GM19468 (cell line): ENCODE measurements around the gene MLLT11.

Source experiments
- ATAC-seq: cut with Tn5 transposase; IDR thresholded peaks from one replicate; pipeline ENCODE4 v1.9.1; 2021; ENCODE audit warnings: mild to moderate bottlenecking, moderate library complexity, moderate number of reproducible peaks; ENCODE audit not compliant: unreplicated experiment; ENCODE audit errors: extremely low read depth

The MLLT11 gene, protein sequence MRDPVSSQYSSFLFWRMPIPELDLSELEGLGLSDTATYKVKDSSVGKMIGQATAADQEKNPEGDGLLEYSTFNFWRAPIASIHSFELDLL

DNA sequence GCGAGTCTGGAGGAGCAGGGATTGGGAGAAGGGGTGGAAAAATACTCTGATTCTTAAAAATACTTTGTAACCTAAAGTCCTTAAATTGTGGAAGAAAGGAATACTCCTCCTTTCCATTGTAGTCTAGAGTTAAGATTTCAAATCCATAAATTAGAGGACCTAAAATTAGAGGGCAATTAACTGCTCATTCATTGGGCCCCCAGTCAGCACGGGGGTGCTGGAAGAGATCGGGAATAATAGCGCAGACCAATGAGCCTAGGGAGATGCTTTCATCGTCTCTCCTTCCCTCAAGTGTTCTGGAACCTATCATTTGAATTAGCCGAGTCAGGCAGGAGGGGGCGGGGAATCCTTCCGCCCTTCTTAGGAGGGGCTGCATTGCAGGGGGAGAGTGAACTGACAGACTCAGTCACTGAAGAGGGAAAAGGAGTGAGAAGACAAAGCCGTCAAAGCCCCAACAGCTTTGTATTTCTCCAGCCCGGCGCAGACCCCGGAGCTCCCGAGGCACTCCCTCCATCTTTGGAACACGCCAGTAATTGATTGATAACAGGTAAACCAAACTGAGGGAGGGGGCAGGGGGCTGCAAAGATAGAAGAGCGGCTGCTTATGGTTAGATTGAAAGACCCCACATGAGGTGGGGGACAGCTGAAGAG, at the start of gene MLLT11:
MLLT11 (plus strand) TSS at position 391 of the 650 bp plus-strand sequence. CDS start 6,828 bp downstream, outside the sequence.
- ATAC-seq: no peak

DNA sequence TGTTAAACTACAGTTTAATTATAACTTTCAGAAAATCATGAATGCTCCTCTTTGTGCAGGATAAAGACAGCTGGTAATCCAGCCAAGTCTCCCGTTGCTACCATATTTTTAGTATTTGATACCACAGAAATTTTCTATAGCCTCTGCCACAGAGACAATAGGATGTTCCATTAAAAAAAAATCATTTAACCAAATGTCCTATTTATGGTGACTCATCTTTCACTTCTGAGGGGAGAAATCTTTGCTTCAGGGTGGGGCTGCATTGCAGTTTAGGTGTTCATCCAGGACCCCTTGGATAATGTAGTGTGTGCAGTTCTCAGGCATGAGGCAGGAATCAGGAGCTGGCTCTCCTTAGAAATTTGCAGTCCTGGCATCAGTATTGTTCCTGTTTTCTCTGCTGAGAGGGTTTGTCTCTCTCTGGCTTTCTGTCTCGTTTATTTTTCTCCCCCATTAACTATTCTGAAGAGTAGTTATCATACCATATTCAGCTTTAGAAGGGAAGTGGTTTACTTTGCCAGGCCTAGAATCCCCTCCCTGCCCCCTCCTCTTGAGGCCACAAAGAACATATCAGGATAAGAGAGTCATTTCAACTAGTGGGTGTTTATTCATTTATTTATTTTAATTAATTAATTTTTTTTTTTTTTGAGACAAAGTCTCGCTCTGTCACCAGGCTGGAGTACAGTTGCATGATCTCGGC, 48.9 kb upstream of the MLLT11 start:
- ATAC-seq: no peak

DNA sequence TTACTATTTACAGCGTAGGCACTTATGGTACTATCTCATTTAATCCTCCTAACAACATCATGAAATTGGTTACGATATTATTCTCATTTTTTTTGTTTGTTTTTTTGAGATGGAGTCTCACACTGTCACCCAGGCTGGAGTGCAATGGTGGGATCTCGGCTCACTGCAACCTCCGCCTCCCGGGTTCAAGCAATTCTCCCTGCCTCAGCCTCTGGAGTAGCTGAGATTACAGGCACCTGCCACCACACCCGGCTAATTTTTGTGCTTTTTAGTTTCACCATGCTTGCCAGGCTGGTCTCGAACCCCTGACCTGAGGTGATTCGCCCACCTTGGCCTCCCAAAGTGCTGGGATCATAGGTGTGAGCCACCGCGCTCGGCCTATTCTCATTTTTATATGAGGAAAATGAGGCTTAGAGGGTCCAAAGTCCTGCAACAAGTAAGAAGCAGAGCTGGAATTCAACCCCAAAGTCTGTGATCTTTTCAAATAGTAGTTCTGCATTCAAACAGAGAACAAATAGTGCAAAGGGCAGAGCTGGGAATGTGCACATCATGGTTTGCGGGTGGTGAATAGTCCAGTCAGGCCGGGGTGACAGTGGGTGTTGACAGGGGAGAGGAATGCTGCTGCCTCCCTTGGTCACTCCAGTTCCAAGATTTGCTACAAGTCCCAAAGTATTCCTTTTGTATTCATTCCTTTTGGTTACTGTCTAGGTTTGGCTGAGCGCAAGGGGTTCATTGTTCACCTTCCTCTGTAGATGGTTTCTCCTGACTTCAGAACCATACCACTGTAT, 47.3 kb upstream of the MLLT11 start:
- no peak for ATAC-seq

DNA sequence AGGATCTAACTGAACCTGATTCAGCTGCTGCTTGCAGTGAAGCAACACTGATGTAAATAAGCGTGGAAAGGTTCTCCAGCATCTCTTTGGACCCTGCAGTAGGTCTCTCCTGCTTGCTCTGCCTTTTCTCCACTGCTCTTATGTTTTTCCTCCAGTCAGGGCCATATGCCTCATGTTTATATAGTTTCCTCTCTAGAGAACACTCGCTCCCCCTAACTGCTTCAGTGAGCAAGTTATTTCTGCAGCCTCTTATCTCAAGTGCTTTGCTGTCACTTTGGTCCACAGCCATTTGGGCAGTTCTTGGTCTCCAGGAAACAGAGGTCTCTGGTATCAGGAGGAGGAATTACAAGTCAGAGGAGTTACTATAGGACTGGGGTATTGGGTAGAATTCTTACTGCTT, 46.7 kb upstream of the MLLT11 start:
- ATAC-seq: no peak

DNA sequence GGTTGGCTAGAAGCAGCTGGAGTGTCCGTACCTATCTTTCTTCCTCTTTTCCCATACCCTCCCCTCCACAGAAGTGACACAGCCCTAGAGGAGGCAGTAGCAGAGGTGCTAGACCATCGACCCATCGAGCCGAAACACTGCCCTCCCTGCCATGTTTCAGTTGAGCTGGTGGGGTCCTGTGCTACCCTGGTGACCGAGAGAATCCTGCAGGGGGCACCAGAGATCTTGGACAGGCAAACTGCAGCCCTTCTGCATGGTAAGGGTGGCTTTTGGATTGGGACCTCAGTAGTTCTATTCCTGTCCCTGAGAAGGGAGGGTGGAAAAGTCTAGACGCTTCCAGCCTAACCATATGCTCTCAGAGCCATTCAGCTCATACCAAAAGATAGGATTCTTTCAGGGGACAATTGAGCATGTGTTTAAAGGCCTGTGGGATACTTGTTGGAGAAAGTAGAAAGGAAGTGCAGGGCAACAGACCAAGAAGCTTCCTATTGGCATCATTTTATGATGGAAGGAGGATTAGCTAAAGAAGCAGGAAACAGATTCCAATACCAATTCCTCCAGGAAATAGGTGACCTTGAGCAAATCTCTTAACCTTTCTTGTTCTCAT, 35.6 kb upstream of the MLLT11 start:
- ATAC-seq: no peak

DNA sequence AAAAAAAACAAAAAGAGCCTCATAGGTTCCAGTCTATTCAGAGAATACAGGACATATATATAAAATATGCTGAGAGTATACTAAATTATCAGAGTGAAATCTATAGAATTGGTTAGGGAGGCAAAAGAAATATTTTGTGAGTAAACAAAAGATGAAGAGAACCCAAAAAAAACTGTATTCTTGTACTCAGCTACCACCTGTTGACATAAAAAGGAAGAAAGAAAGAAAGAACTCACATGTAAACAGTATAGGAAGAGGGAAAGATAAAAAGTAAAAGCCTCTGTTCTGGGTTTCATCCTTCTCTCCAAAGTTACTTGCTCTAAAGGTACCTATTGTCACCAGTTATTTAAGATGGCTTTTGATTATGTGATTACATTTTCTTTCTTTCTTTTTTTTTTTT, 33.7 kb upstream of the MLLT11 start:
- ATAC-seq: no peak

DNA sequence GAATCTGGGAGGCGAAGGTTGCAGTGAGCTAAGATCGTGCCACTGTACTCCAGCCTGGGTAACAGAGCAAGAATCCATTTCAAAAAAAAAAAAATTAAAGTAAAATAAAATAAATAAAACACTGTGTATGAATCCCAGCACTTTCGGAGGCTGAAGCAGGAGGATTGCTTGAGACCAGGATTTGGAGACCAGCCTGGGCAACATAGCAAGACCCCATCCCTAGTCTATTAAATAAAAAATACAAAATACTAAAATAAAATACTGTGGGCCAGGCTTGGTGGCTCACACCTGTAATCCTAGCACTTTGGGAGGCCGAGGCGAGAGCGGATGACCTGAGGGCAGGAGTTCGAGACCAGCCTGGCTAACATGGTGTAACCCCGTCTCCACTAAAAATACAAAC, 28.0 kb upstream of the MLLT11 start:
- no peak for ATAC-seq

DNA sequence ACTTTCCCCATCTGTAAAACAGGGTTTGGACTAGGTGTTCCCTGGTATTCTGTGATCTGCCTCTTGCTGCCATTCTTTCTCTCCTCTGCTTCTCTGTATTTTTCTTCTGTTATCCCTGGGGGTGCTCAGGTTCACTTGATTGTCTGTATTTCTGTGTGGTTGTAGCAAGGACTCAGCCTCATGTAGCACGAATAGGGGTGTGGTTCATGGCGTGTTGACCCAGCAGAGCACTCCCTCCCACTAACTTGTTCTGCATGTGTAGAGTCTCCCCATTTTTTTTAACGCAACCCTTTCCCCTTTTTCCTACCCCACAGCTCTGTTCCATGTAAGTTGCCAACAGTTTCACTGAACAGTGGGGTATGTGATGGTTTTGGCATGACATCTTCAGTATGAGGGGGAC, 25.0 kb upstream of the MLLT11 start:
- ATAC-seq: no peak

DNA sequence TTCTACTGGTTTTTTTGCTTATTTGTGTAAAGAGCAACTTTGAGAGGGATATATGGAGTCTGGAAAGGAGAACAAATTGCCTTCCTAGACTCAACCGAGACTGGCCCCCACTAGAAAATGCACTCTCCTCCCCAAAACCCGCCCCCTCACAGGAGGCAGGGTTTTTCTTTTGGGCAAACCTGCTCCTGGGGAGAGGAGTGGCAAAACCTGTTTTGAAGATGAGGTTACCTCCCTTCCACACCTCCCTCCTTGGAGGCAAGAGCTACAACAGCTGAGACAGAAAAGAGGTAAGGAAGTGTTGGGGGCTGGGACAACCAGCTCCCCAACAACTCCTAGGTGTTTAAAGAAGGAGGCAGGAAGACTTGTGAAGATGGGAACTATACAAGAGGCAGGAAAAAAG, 23.8 kb upstream of the MLLT11 start, which contains the start of gene BNIPL:
BNIPL (plus strand) TSS at position 231 of the 400 bp plus-strand sequence; CDS start at position 371, 140 bp downstream.
- ATAC-seq: no peak

DNA sequence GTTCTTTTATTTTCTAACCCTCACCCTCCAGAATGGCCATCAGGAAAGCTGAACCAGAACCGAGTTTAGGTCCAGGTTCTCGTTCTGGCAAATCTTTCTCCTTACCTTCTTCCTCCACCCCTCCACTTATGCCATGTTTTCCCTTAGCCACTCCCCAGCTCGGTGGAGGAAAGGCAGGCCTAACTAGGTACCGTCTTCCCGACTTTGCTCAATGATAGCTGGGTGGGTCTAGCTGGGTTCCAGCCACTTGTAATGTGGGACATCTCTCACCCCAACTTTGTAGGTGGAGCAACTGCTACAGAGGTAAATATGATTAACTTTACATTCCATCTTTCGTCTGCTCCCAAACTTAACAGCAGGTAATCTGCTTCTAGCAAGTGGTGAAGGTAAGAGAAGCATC, 23.2 kb upstream of the MLLT11 start:
- no peak for ATAC-seq

DNA sequence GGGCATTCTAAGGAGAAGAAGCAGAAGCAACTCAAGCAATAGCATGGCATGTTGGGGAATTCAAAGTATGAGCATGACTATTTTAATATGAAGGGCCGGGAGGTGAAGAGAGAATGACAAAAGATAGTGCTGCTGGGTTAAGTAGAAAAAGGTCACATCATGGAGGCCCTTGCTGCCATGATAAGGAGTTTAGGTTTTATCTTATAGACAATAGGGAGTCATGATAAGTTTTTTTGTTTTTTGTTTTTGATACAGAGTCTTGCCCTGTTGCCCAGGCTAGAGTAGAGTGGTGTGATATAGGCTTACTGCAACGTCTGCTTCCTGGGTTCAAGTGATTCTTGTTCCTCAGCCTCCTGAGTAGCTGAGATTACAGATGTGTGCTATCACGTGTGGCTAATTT, 20.7 kb upstream of the MLLT11 start:
- no peak for ATAC-seq

DNA sequence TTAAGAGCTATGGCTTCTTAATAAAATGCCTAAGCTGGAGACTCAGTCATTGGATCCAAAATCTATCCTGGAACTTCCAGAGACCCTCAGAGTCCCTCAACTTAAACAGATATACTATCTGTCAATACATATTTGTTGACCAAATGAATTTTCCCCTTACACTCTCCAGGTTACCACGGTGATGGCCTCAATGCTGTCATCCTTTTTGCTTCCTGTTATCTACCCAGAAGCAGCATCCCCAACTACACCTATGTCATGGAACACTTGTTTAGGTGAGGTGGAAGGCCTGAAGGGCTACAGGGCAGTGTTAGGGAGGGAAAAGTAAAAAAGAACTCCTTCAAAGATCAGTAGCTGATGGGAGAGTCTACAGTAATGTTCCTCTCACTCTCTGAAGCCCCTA, 17.0 kb upstream of the MLLT11 start:
- no peak for ATAC-seq

DNA sequence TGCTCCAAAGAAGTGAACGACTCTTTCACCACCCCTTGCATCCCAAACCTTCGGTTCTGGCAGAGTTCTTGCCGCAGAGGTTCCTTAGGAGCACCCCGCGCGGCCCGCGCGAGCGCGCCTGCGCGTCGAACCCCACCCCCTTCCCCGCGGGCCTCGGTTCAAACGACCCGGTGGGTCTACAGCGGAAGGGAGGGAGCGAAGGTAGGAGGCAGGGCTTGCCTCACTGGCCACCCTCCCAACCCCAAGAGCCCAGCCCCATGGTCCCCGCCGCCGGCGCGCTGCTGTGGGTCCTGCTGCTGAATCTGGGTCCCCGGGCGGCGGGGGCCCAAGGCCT, 12.6 kb upstream of the MLLT11 start, which contains the start of gene C1orf56:
C1orf56 (plus strand) TSS at position 161 of the 334 bp plus-strand sequence; CDS start at position 258, 97 bp downstream.
- no peak for ATAC-seq

DNA sequence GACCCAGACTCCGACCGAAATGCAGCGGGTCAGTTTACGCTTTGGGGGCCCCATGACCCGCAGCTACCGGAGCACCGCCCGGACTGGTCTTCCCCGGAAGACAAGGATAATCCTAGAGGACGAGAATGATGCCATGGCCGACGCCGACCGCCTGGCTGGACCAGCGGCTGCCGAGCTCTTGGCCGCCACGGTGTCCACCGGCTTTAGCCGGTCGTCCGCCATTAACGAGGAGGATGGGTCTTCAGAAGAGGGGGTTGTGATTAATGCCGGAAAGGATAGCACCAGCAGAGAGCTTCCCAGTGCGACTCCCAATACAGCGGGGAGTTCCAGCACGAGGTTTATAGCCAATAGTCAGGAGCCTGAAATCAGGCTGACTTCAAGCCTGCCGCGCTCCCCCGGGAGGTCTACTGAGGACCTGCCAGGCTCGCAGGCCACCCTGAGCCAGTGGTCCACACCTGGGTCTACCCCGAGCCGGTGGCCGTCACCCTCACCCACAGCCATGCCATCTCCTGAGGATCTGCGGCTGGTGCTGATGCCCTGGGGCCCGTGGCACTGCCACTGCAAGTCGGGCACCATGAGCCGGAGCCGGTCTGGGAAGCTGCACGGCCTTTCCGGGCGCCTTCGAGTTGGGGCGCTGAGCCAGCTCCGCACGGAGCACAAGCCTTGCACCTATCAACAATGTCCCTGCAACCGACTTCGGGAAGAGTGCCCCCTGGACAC, 12.1 kb upstream of the MLLT11 start:
- ATAC-seq: no peak

DNA sequence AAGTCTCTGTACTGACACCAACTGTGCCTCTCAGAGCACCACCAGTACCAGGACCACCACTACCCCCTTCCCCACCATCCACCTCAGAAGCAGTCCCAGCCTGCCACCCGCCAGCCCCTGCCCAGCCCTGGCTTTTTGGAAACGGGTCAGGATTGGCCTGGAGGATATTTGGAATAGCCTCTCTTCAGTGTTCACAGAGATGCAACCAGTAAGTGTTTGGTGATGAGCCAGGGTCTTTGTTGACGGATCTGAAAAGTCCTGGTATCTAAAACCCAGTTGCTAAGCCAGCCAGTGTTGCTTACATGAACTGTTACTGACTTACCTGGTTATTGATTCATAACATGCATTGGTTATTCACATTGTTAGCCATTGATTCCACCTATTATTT, 11.6 kb upstream of the MLLT11 start:
- no peak for ATAC-seq

DNA sequence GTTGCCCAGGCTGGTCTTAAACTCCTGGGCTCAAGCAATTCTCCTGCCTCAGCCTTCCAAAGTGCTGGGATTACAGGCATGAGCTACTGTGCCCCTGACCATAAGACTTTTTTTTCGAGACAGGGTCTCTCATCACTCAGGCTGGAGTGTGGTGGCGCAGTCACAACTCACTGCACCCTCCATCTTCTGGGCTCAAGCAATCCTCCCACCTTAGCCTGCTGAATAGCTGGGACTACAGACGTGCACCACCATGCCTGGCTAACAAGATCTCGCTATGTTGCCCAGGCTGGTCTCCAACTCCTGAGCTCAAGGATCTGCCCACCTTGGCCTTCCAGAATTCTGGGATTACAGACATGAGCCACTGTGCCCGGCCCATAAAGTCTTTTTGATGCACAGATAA, 10.7 kb upstream of the MLLT11 start:
- no peak for ATAC-seq

DNA sequence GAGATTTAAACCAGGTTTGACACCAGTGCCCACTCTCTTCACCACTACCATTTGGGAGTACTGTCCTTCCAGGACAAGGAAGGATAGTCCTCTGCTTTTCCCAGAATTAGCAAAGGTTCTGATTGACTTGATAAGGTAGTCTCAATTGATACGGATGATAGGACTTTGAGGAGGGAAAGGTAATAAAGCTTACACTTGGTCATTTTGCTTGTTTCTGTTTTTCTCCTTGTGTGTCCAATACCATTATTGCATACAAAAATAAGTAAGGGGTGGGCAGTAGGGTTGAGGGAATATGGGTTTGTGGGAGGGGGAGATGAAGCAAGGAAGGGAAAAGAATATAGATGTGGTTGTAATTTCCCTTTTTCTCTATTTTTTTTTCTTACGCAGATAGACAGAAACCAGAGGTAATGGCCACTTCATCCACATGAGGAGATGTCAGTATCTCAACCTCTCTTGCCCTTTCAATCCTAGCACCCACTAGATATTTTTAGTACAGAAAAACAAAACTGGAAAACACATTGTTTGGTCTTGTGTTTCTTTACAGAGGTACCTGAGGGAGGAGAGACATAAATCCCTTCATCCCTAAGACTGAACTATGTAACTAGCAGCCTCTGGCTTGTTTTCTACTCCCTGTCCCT, 10.0 kb upstream of the MLLT11 start:
- ATAC-seq: no peak

DNA sequence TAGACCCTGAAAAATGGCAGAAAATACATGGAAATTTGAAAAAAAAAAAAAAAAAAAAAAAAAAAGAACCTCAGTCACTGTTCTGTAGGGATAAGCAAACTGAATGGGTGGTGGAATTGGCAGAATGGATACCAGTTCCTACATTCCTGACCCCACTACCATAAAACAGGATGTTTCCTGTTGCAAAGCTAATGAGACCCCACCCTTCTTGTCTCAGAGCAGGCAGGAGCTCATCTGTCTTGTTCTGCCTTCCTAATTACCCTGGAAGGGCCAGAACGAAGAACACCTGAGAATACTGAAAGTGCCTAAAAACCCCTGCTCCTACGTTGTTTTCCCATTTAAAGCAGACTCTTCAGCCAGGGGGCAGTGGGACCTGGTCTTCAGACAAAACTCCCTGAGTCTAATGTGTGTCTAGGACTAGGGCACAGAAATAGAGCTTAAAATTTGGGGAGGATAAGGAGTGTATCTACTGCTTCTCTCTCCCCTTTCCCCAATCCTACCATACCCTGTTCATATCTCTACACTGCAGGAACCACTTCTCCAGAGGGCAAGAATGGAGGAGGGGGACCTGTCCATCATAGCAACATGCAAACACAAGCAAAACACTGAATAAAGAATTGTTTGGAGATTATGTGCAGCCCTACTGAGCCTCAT, 8.7 kb upstream of the MLLT11 start:
- ATAC-seq: no peak

DNA sequence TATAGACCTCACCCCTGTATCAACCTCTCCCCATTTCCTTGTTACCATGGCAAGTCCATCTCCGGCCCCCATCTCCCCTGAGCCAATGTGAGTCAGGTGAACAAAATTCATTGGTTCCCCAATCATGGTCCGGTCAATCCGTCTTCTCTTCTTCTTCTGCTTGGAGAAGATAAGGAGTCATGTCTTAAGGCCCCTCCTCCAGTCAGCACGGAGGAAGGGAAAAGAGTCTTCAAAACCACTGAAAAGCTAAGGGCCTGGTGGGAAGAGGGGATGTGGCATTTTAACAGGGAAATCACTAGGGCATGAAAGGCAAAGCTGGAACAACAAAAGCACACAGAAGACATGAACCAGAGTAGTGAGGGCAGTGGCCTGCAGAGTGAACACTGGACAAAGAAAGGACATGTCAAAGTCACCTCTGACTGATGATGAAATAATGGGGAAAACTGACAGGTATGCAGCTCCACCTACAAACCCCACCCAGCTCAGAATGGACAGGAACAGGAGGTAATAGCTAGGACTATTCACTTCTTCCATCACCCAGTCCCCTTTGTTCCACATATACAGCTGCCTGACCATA, 5.1 kb upstream of the MLLT11 start:
- no peak for ATAC-seq
